ENCODE results near the gene BNC2.

- TF ChIP-seq CTCF (IDR thresholded peaks at IDR 0.05; ENCODE audit: insufficient read depth, low read depth, low read length) = no peak
- TF ChIP-seq EZH2 (IDR thresholded peaks at IDR 0.05; ENCODE audit: insufficient read depth, low read length) = no peak
Observed at GRCh38 chr9:16825331-16825725, 45.1 kb downstream of the BNC2 start.

Data from astrocyte (in vitro differentiated cells and primary cell).